OCI-LY7 (cell line): ENCODE data around the gene PIEZO1. TPM values are rescaled to one million over a fixed set of nuclear protein-coding genes. Genes with fewer than 3 reads are reported as not detected.

Experiments
- BruUV-seq: library from RNA; stranded (reverse); fragments of 400-500 nt; replicated peaks from 2 replicates; lab custom pipeline; 2021; lab: Mats Ljungman, UMichigan
- CTCF ChIA-PET: fragments of 300-600 bp; sonication (Branson Sonifier 250); formaldehyde crosslinking; loops from one replicate; lab custom pipeline; 2022; ENCODE audit warnings: antibody characterized with exemption; ENCODE audit not compliant: unreplicated experiment; lab: Charles Lee
- POLR2A ChIA-PET: fragments of 300-600 bp; sonication (Branson Sonifier 250); formaldehyde crosslinking; loops from one replicate; lab custom pipeline; 2022; ENCODE audit warnings: antibody characterized with exemption; lab: Charles Lee
- DNase-seq: peaks from one replicate; pipeline ENCODE4 v3.0.0-alpha.2; 2015; ENCODE audit warnings: low spot score
- H2AFZ ChIP-seq: fragments of 200-600 bp; sonication (generic), shearing (Covaris generic); 2 replicates; pipeline ENCODE4 v1.6.1; 2014; ENCODE audit warnings: mild to moderate bottlenecking, antibody characterized with exemption, low read length, moderate library complexity
- H3K27ac ChIP-seq: fragments of 200-600 bp; sonication (generic); 2 replicates; pipeline ENCODE4 v1.5.1; 2014; ENCODE audit warnings: mixed run types, low read depth, mild to moderate bottlenecking, moderate library complexity, low read length, inconsistent platforms; ENCODE audit not compliant: poor library complexity, severe bottlenecking
- H3K36me3 ChIP-seq: fragments of 200-600 bp; sonication (generic); 2 replicates; pipeline ENCODE4 v1.6.1; 2014; ENCODE audit warnings: mild to moderate bottlenecking, antibody characterized with exemption, low read length, moderate library complexity, mixed read lengths; ENCODE audit not compliant: insufficient read depth
- H3K4me1 ChIP-seq: fragments of 200-600 bp; sonication (generic); 2 replicates; pipeline ENCODE4 v1.5.1; 2014; ENCODE audit warnings: mild to moderate bottlenecking, low read length; ENCODE audit not compliant: insufficient read depth, poor library complexity, severe bottlenecking
- H3K4me2 ChIP-seq: fragments of 200-600 bp; sonication (generic); 2 replicates; pipeline ENCODE4 v1.6.1; 2014; ENCODE audit warnings: mild to moderate bottlenecking, low read length
- H3K4me3 ChIP-seq: fragments of 200-600 bp; sonication (generic); 2 replicates; pipeline ENCODE4 v1.5.1; 2014; ENCODE audit warnings: mild to moderate bottlenecking, low read depth, low read length; ENCODE audit not compliant: poor library complexity, severe bottlenecking
- H3K79me2 ChIP-seq: fragments of 200-600 bp; sonication (generic); 2 replicates; pipeline ENCODE4 v1.6.1; 2016; ENCODE audit warnings: low read depth, mild to moderate bottlenecking, low read length, moderate library complexity, mixed read lengths; ENCODE audit not compliant: insufficient read depth
- H3K9me2 ChIP-seq: fragments of 200-600 bp; sonication (generic); 2 replicates; pipeline ENCODE4 v1.6.1; 2016; ENCODE audit warnings: mild to moderate bottlenecking, low read length, mixed read lengths; ENCODE audit not compliant: insufficient read depth
- H3K9me3 ChIP-seq: fragments of 200-600 bp; sonication (generic); 2 replicates; pipeline ENCODE4 v1.6.1; 2014; ENCODE audit warnings: mild to moderate bottlenecking, mixed run types, low read length, mixed read lengths
- H4K20me1 ChIP-seq: fragments of 200-600 bp; sonication (generic); 2 replicates; pipeline ENCODE4 v1.6.1; 2014; ENCODE audit warnings: mild to moderate bottlenecking, antibody characterized with exemption, low read length, moderate library complexity, mixed read lengths; ENCODE audit not compliant: insufficient read depth
- EZH2phosphoT487 ChIP-seq: fragments of 200-600 bp; sonication (generic); IDR thresholded peaks from 2 replicates; pipeline ENCODE4 v1.6.1; 2018; ENCODE audit warnings: low read depth, borderline replicate concordance, mild to moderate bottlenecking, mixed run types, antibody characterized with exemption, low read length, moderate library complexity, mixed read lengths
- intact Hi-C: fragments of 100-400 bp; cut with micrococcal nuclease; formaldehyde crosslinking; loops from one replicate; pipeline ENCODE4 v1.10.0; 2022; ENCODE audit not compliant: unreplicated experiment
- total RNA-seq, 2 experiments: library from RNA; depleted of rRNA in 1 of 2; stranded (reverse); fragments of >200 nt in 1 of 2; shearing (Covaris generic) in 1 of 2; gene quantifications; 2 replicates each; pipeline ENCODE4 v1.2.3, GENCODE V29; 2014 to 2022
- TF ChIP-seq, protein P1 (sequence below): fragments of 200-600 bp; sonication (generic); conservative IDR thresholded peaks from 2 replicates; pipeline ENCODE4 v1.5.1; 2014; ENCODE audit warnings: mild to moderate bottlenecking, antibody characterized with exemption, low read length, moderate library complexity, mixed read lengths

The PIEZO1 gene
- total RNA-seq, 2 experiments from 2014 or later = 144 to 154 TPM

DNA sequence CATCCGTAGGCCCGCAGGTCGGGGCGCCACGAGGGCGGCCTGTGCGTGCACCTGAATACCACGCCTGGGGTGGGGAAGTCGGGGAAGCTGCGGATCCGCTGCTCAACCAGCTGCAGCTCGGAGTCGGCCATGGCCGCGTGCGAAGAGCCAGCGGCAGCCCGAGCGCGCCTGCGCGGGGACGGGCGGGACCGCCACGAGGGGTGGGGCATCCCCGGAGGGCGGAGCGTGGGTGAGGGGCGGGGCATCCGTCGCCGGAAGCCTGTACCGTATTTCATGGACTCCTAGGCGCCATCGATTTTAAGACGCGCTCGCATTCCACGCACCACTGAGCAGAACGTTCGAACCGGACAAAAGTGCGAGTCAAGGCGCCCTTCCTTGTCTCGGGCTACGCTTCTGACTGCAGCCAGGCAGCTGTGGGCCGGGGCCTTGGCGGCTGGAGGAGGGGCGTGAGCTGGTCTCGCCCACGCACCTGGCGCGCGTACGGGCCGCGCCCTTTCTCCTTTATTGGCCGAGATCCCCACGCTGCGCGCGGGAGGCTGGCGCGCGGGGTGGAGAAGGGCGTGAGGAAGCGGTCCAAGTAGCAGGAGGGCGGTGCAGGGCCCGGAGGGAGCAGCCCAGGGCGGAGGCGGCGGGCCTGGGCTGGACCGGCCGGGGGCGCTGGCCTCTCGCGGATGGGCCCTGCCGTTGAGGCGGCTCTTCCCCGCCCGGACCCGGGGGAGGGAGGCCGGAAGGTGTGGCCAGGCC lies 26.9 kb upstream of the PIEZO1 start, which contains the start of gene APRT:
Gene APRT, minus strand, starts transcription at position 160 of the 744 bp plus-strand sequence. Its CDS starts 29 bp downstream, at position 131.
- peaks cover 24% of the 10 kb centered on the region for H3K4me1 ChIP-seq
- peaks cover 12% of the 10 kb centered on the region; the same call in 1 of the 2 replicates for H3K79me2 ChIP-seq
- peak within 1 kb of the TSS; percentile 76 for H3K27ac ChIP-seq
- peak; percentile 93 for DNase-seq
- peaks cover 38% of the 10 kb centered on the region for H3K36me3 ChIP-seq
- ChIA-PET POLR2A (no interaction called here), CTCF (interaction anchor here (0.9 kb wide), 1 partner anchor 18 kb away, joined by 3 read pairs; no protein-coding TSS in a partner anchor)
- peak within 1 kb of the TSS; percentile 75 for H3K4me3 ChIP-seq
- H3K4me2 ChIP-seq = peak within 1 kb of the TSS; percentile 74
- no TSS peak for BruUV-seq
- intact Hi-C loops = loop anchor here (10.0 kb wide), 1 partner anchor 283 kb away; the partner anchor contains the start of gene ACSF3
- TF ChIP-seq, protein P1, sequence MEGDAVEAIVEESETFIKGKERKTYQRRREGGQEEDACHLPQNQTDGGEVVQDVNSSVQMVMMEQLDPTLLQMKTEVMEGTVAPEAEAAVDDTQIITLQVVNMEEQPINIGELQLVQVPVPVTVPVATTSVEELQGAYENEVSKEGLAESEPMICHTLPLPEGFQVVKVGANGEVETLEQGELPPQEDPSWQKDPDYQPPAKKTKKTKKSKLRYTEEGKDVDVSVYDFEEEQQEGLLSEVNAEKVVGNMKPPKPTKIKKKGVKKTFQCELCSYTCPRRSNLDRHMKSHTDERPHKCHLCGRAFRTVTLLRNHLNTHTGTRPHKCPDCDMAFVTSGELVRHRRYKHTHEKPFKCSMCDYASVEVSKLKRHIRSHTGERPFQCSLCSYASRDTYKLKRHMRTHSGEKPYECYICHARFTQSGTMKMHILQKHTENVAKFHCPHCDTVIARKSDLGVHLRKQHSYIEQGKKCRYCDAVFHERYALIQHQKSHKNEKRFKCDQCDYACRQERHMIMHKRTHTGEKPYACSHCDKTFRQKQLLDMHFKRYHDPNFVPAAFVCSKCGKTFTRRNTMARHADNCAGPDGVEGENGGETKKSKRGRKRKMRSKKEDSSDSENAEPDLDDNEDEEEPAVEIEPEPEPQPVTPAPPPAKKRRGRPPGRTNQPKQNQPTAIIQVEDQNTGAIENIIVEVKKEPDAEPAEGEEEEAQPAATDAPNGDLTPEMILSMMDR = no peak
- no peak for TF ChIP-seq EZH2phosphoT487
- H4K20me1 ChIP-seq = no peaks in the 10 kb centered on the region
- H3K9me2 ChIP-seq = no peaks in the 10 kb centered on the region
- H2AFZ ChIP-seq = no peak within 1 kb of the TSS
- H3K9me3 ChIP-seq = no peaks in the 10 kb centered on the region

DNA sequence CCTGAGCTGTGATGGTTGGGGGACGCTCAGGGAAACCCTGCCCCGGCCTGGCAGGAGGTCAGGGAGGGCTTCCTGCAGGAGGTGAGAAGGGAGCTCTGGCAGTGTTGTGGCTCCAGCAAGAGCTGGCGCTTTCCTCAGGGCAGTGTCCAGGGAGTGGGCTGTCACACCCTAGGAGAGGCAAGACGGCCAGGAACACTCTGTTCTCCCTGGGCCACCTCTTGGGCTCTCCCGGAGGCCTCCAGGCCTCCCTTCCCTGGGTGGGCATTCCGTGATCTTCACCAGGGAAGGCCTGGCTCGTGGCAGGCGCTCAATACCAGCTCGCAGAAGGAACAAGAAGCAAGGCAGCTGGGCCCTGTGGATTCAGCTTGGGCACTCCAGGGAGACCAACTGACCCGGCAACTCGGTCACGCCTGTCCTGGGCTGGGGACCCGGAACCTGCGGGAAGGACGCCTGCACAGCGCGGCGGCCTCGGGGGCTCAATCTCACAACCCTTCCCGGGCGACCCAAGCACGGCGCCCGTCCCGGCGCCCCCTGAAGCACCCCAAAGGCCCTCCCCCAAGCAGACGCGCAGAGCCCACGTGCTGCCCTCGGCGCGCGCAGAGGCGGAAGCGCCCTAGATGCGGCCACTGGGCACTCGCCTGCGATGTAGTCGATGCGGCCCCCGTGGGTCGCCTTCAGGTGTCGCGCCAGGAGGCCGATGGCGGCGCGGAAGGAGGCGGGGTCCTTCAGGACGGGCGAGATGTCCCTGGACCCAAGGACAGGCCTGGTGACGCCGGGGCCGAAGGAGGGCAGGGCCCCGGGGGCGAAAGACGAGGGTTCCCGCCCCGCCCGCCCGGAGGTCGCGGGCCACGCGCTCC lies 26.1 kb upstream of the PIEZO1 start:
- peak; percentile 93 for DNase-seq
- no TSS peak for BruUV-seq
- H3K36me3 ChIP-seq = peaks cover 46% of the 10 kb centered on the region
- peaks cover 24% of the 10 kb centered on the region for H3K4me1 ChIP-seq
- TF ChIP-seq, protein P1 = no peak
- TF ChIP-seq EZH2phosphoT487 = no peak
- peaks cover 14% of the 10 kb centered on the region; the same call in 1 of the 2 replicates for H3K79me2 ChIP-seq
- POLR2A ChIA-PET = interaction anchor here (1.1 to 2.4 kb wide), 5 partner anchors 10 to 382 kb away, joined by 4 to 10 read pairs (median 6); no protein-coding TSS in a partner anchor
- no peaks in the 10 kb centered on the region for H3K9me3 ChIP-seq
- H3K4me3 ChIP-seq = peak overlapping the region; percentile 75
- peak overlapping the region; percentile 74 for H3K4me2 ChIP-seq
- CTCF ChIA-PET = interaction anchor here (0.9 to 1.2 kb wide), 2 partner anchors 17 to 356 kb away, joined by 3 read pairs; no protein-coding TSS in a partner anchor
- intact Hi-C loops = loop anchor here (10.0 kb wide), 1 partner anchor 284 kb away; the partner anchor contains the start of gene ACSF3
- no peaks in the 10 kb centered on the region for H3K9me2 ChIP-seq
- H3K27ac ChIP-seq = peak overlapping the region; percentile 76
- H2AFZ ChIP-seq = no peak overlapping the region
- no peaks in the 10 kb centered on the region for H4K20me1 ChIP-seq
